Measurements from ENCODE around the gene MPV17L2. TPM values are rescaled to one million over a fixed set of nuclear protein-coding genes. Genes with fewer than 3 reads are reported as not detected.
A peak's percentile ranks its signal among the peaks of the same experiment; 100 is the strongest.

The MPV17L2 gene
- total RNA-seq (10 to 100 TPM; 10.3 to 14.8 TPM), polyA plus RNA-seq (ENCODE audit: insufficient read length in 6 of 6) (1 to 10 TPM; 4.9 to 8.5 (median 6.8) TPM)
- long read RNA-seq, donor 1, partial matches to known transcripts, result 5 of 11 reads
- long read RNA-seq, donor 1, other reads (novel, unspliced or antisense), result 0 of 11 reads
- long read RNA-seq, donor 2, partial matches to known transcripts, result 0 of 1 reads
- long read RNA-seq, donor 2, other reads (novel, unspliced or antisense), result 0 of 1 reads
- long read RNA-seq, donor 3, partial matches to known transcripts, result 0 of 4 reads
- long read RNA-seq, donor 3, other reads (novel, unspliced or antisense), result 0 of 4 reads
- long read RNA-seq, donor 4, transcript MPV17L2-204 (5 exons, 1,408 nt), result major isoform, 15 of 15 reads
- long read RNA-seq, donor 4, partial matches to known transcripts, result 0 of 15 reads
- long read RNA-seq, donor 4, other reads (novel, unspliced or antisense), result 0 of 15 reads
- long read RNA-seq, donor 5, partial matches to known transcripts, result 0 of 1 reads
- long read RNA-seq, donor 5, other reads (novel, unspliced or antisense), result 0 of 1 reads
- long read RNA-seq, donor 6, partial matches to known transcripts, result 0 of 6 reads
- long read RNA-seq, donor 6, other reads (novel, unspliced or antisense), result 0 of 6 reads
- long read RNA-seq, donor 7, partial matches to known transcripts, result 0 of 9 reads
- long read RNA-seq, donor 7, other reads (novel, unspliced or antisense), result 5 of 9 reads
- long read RNA-seq, donor 8, partial matches to known transcripts, result 0 of 2 reads
- long read RNA-seq, donor 8, other reads (novel, unspliced or antisense), result 0 of 2 reads
- long read RNA-seq, donor 9, result 0 reads
- long read RNA-seq, donor 10, transcript MPV17L2-204 (5 exons, 1,408 nt), result major isoform, 36 of 37 reads
- long read RNA-seq, donor 10, partial matches to known transcripts, result 0 of 37 reads
- long read RNA-seq, donor 10, other reads (novel, unspliced or antisense), result 1 of 37 reads
- long read RNA-seq, donor 11, result 0 reads
- long read RNA-seq, donor 12, partial matches to known transcripts, result 0 of 3 reads
- long read RNA-seq, donor 12, other reads (novel, unspliced or antisense), result 0 of 3 reads

DNA sequence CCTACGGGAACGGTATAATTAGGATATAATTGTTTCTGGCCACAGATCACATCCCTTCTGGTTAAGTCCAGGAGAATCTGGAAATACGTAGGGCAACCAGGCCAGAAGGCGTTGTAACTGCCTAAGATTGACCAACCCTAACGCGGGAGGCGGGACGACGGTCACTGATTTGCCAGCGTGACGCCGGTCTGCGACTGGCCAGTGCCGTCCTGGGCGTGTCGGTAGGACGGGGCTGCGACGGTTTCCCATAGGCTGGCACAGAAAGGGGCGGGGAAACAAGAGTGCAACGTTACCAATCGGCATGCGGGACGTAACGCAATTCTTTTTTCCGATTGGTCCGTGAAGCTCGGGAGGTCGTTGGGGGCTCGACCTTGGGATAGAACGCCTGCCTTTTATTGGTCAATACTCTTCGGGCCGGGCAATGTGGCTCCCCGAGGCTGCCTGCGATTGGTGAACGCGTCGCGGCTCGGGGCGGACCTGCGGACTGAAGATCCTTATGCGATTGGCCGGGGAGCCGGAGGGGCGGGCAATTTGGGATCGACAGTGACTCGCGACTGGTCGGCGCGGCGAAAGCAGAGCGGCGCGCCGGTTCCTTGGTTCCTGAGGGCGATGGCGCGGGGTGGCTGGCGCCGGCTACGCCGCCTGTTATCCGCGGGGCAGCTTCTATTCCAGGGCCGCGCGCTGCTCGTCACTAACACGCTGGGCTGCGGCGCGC, at the start of gene MPV17L2:
Gene MPV17L2, plus strand, starts transcription at position 546 of the 715 bp plus-strand sequence. Its CDS starts 64 bp downstream, at position 610.
- Histone ChIP-seq H3K9me3 (no peaks in the 10 kb centered on the region), H3K36me3 (peaks cover 0 to 20% of the 10 kb centered on the region in 2 donors), H3K27ac (peak within 1 kb of the TSS; percentile 93 to 100), H3K27me3 (no peaks in the 10 kb centered on the region), H3K4me1 (peaks cover 16 to 24% of the 10 kb centered on the region in 2 donors), H3K4me3 (peak within 1 kb of the TSS; percentile 67 to 87)
- TF ChIP-seq CTCF (IDR thresholded peaks at IDR 0.05), result no peak
- intact Hi-C loops (cut with DNase I), result no loop called here
- ATAC-seq (peak; percentile 94), DNase-seq (peak; percentile 98 to 100 (median 100))

- Histone ChIP-seq H3K36me3 (peaks cover 0 to 97% of the 10 kb centered on the region in 2 donors), H3K4me1 (no peaks in the 10 kb centered on the region), H3K27me3 (no peaks in the 10 kb centered on the region), H3K9me3 (no peaks in the 10 kb centered on the region), H3K27ac (no peak overlapping the region), H3K4me3 (no peak overlapping the region)
- intact Hi-C loops (cut with DNase I), result no loop called here
- no peak for TF ChIP-seq CTCF (IDR thresholded peaks at IDR 0.05)
- DNase-seq, result no peak
- ATAC-seq, result no peak
Measured at GRCh38 chr19:18143902-18144301, 49.1 kb upstream of the MPV17L2 start.

- Histone ChIP-seq H3K27ac (no peak overlapping the region), H3K27me3 (no peaks in the 10 kb centered on the region), H3K4me1 (no peaks in the 10 kb centered on the region), H3K4me3 (no peak overlapping the region), H3K36me3 (peaks cover 0 to 97% of the 10 kb centered on the region in 2 donors), H3K9me3 (no peaks in the 10 kb centered on the region)
- no peak for ATAC-seq
- DNase-seq, result no peak
- no peak for TF ChIP-seq CTCF (IDR thresholded peaks at IDR 0.05)
- intact Hi-C loops (cut with DNase I), result no loop called here
Measured at GRCh38 chr19:18144361-18144760, 48.7 kb upstream of the MPV17L2 start.

- no peaks in the 10 kb centered on the region for H3K27me3 ChIP-seq
- DNase-seq (no peak), ATAC-seq (no peak)
- H3K4me3 ChIP-seq, result no peak overlapping the region
- H3K27ac ChIP-seq, result no peak overlapping the region
- H3K9me3 ChIP-seq, result no peaks in the 10 kb centered on the region
- H3K36me3 ChIP-seq, result peaks cover 0 to 98% of the 10 kb centered on the region in 2 donors
- intact Hi-C loops (cut with DNase I), result no loop called here
- no peak for TF ChIP-seq CTCF (IDR thresholded peaks at IDR 0.05)
- no peaks in the 10 kb centered on the region for H3K4me1 ChIP-seq
Measured at GRCh38 chr19:18144906-18145305, 48.1 kb upstream of the MPV17L2 start.

Measured in left lung (tissue), 14 donors.